Liver (tissue), 3 donors: Measurements from ENCODE around the gene ASCL3.

Experiments
- EGR1 ChIP-seq, 2 donors: IDR thresholded peaks; 2 replicates each; pipeline ENCODE4 v1.6.1; 2016 to 2018; ENCODE audit warnings: antibody characterized with exemption in 2 of 2, low read depth in 2 of 2
- FOXA1 ChIP-seq: IDR thresholded peaks from 2 replicates; pipeline ENCODE4 v1.6.1; 2016; ENCODE audit warnings: antibody characterized with exemption
- JUND ChIP-seq, 2 donors: IDR thresholded peaks; 2 replicates each; pipeline ENCODE4 v1.6.1; 2016; ENCODE audit warnings: antibody characterized with exemption in 2 of 2
- TF ChIP-seq, protein P1 (sequence below): fragments of 150-350 bp; IDR thresholded peaks from 2 replicates; pipeline ENCODE4 v1.5.1; 2017; ENCODE audit warnings: improper control_type of control experiment, low read depth, low read length; ENCODE audit not compliant: missing input control
- TF ChIP-seq, protein P2 (sequence below): IDR thresholded peaks from 2 replicates; pipeline ENCODE4 v1.6.1; 2016; ENCODE audit warnings: antibody characterized with exemption
- donor health status: healthy.
- donor health status: healthy.

DNA sequence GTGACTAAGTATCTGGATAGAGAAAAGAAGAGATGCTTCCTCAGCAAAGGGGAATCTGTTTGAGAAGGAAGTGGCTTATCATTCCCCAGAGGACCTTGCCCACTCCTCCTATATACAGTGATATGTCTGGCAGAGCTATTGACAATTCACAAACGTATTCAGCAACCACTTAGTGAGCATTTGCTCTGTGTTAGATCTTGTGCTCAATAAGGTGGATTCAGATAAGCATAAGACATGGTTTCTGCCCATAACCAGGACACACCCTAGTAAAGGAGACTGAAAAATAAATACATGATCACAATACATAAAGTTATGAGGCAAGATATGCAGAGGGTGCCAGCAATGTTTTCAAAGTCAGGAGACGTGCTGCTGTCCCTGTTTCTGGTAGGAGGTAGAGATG is 20.0 kb upstream of the ASCL3 start:
- TF ChIP-seq, protein P1, sequence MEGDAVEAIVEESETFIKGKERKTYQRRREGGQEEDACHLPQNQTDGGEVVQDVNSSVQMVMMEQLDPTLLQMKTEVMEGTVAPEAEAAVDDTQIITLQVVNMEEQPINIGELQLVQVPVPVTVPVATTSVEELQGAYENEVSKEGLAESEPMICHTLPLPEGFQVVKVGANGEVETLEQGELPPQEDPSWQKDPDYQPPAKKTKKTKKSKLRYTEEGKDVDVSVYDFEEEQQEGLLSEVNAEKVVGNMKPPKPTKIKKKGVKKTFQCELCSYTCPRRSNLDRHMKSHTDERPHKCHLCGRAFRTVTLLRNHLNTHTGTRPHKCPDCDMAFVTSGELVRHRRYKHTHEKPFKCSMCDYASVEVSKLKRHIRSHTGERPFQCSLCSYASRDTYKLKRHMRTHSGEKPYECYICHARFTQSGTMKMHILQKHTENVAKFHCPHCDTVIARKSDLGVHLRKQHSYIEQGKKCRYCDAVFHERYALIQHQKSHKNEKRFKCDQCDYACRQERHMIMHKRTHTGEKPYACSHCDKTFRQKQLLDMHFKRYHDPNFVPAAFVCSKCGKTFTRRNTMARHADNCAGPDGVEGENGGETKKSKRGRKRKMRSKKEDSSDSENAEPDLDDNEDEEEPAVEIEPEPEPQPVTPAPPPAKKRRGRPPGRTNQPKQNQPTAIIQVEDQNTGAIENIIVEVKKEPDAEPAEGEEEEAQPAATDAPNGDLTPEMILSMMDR = no peak
- TF ChIP-seq, protein P2, sequence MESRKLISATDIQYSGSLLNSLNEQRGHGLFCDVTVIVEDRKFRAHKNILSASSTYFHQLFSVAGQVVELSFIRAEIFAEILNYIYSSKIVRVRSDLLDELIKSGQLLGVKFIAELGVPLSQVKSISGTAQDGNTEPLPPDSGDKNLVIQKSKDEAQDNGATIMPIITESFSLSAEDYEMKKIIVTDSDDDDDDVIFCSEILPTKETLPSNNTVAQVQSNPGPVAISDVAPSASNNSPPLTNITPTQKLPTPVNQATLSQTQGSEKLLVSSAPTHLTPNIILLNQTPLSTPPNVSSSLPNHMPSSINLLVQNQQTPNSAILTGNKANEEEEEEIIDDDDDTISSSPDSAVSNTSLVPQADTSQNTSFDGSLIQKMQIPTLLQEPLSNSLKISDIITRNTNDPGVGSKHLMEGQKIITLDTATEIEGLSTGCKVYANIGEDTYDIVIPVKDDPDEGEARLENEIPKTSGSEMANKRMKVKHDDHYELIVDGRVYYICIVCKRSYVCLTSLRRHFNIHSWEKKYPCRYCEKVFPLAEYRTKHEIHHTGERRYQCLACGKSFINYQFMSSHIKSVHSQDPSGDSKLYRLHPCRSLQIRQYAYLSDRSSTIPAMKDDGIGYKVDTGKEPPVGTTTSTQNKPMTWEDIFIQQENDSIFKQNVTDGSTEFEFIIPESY = no peak
- TF ChIP-seq FOXA1 (no peak), EGR1 (IDR thresholded peaks at IDR 0.05; ENCODE audit: low read depth in 2 of 2) (no peak), JUND (IDR thresholded peaks at IDR 0.05) (no peak)
